BLaER1 (cell line): ENCODE data around the gene DGKB.
A peak's percentile ranks its signal among the peaks of the same experiment; 100 is the strongest.

ENCODE experiments used
- H3K27ac ChIP-seq: shearing (Covaris generic); formaldehyde crosslinking; 2 replicates; pipeline ENCODE4 v1.8.1; 2022
- H3K27me3 ChIP-seq: shearing (Covaris generic); formaldehyde crosslinking; 2 replicates; pipeline ENCODE4 v1.8.1; 2022
- H3K36me3 ChIP-seq: shearing (Covaris generic); formaldehyde crosslinking; 2 replicates; pipeline ENCODE4 v1.8.1; 2022
- H3K4me1 ChIP-seq: shearing (Covaris generic); formaldehyde crosslinking; 2 replicates; pipeline ENCODE4 v1.8.1; 2022
- H3K4me2 ChIP-seq: shearing (Covaris generic); formaldehyde crosslinking; 2 replicates; pipeline ENCODE4 v1.8.1; 2022
- H3K4me3 ChIP-seq: shearing (Covaris generic); formaldehyde crosslinking; 2 replicates; pipeline ENCODE4 v1.8.1; 2022
- H3K9ac ChIP-seq: shearing (Covaris generic); formaldehyde crosslinking; 2 replicates; pipeline ENCODE4 v1.8.1; 2022
- H3K9me3 ChIP-seq: shearing (Covaris generic); formaldehyde crosslinking; 2 replicates; pipeline ENCODE4 v1.8.1; 2022
- H4K20me1 ChIP-seq: shearing (Covaris generic); formaldehyde crosslinking; 2 replicates; pipeline ENCODE4 v1.8.1; 2022
- Cebpa-rat ChIP-seq: shearing (Covaris generic); IDR thresholded peaks from 2 replicates; pipeline ENCODE4 v1.8.1; 2022

DGKB gene

GRCh38 chr7:14233076-14233867 is 669.3 kb downstream of the DGKB start:
- no peaks in the 10 kb centered on the region for H3K9me3 ChIP-seq
- H3K36me3 ChIP-seq, result no peaks in the 10 kb centered on the region
- H3K4me1 ChIP-seq, result peaks cover 7% of the 10 kb centered on the region
- no peaks in the 10 kb centered on the region for H3K27me3 ChIP-seq
- H3K4me2 ChIP-seq, result peak overlapping the region; percentile 31; the same call in 1 of the 2 replicates
- TF ChIP-seq Cebpa-rat, result no peak
- H3K4me3 ChIP-seq, result no peak overlapping the region
- H3K27ac ChIP-seq, result no peak overlapping the region
- no peak overlapping the region for H3K9ac ChIP-seq
- no peaks in the 10 kb centered on the region for H4K20me1 ChIP-seq

DNA sequence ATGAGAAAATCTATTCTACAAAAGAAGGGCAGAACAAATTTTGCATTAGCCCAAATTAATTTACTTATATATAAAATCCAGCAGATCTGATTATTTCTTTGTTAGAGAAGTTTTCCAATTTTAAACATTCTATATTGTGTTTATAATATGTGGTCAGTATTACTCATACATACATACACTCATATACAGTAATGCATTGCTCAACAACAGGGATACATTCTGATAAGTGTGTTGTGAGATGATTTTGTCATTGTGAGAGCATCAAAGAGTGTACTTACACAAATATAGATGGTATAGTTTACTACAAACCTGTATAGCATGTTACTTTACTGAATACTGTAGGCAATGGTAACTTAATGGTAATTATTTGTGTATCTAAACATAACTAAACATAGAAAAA is 673.5 kb downstream of the DGKB start:
- peaks cover 7% of the 10 kb centered on the region for H3K4me1 ChIP-seq
- H4K20me1 ChIP-seq, result no peaks in the 10 kb centered on the region
- no peaks in the 10 kb centered on the region for H3K9me3 ChIP-seq
- H3K27ac ChIP-seq, result no peak overlapping the region
- no peak overlapping the region for H3K4me2 ChIP-seq
- no peaks in the 10 kb centered on the region for H3K27me3 ChIP-seq
- H3K9ac ChIP-seq, result no peak overlapping the region
- TF ChIP-seq Cebpa-rat, result no peak
- no peak overlapping the region for H3K4me3 ChIP-seq
- no peaks in the 10 kb centered on the region for H3K36me3 ChIP-seq

GRCh38 chr7:14228341-14228740 is 674.2 kb downstream of the DGKB start:
- Histone ChIP-seq H3K27me3 (no peaks in the 10 kb centered on the region), H3K36me3 (no peaks in the 10 kb centered on the region), H3K4me1 (no peaks in the 10 kb centered on the region; the same call in 1 of the 2 replicates), H3K27ac (no peak overlapping the region), H3K4me3 (no peak overlapping the region), H3K9ac (no peak overlapping the region), H4K20me1 (no peaks in the 10 kb centered on the region), H3K4me2 (no peak overlapping the region), H3K9me3 (no peaks in the 10 kb centered on the region)
- no peak for TF ChIP-seq Cebpa-rat

DNA sequence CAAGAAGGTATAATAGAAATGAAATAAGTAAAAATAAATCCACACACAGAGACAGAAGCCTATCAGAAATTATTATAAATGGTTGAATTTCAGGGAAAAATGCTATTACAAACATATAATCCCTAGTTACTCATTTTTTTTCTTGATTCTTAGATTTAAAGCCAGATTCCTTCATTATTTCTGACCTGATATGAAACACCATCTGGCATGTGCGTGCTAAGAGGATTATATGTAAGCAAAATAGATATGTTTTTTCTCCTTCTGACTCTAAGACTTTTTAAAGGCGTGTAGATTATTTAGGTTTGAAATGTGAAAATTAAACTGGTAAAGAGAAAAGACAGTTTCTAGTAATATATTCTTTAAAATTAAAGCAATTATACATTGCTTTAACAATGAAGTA is 676.4 kb downstream of the DGKB start:
- Histone ChIP-seq H3K27me3 (no peaks in the 10 kb centered on the region), H3K4me1 (no peaks in the 10 kb centered on the region), H3K4me3 (no peak overlapping the region), H3K9ac (no peak overlapping the region), H3K27ac (no peak overlapping the region), H4K20me1 (no peaks in the 10 kb centered on the region), H3K36me3 (no peaks in the 10 kb centered on the region), H3K9me3 (no peaks in the 10 kb centered on the region), H3K4me2 (no peak overlapping the region)
- no peak for TF ChIP-seq Cebpa-rat

DNA sequence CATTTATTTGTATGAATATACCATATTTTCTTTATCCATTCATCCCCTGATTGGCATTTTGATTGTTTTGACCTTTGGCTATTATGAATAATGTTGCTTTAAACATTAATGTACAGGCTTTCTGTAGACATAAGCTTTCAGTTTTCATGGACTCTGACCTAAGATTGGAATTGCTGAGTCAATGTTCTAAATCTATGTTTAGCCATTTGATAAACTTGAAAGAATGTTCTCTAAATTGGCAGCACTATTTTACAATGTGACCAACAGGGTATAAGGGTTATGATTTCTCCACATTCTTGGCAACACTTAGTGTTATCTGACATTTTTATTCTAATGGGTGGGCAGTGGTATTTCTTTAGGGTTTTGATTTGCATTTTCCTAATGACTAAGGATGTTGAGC is 683.4 kb downstream of the DGKB start:
- Histone ChIP-seq H3K9ac (no peak overlapping the region), H4K20me1 (no peaks in the 10 kb centered on the region), H3K4me1 (no peaks in the 10 kb centered on the region), H3K36me3 (no peaks in the 10 kb centered on the region), H3K4me2 (no peak overlapping the region), H3K9me3 (no peaks in the 10 kb centered on the region), H3K27me3 (no peaks in the 10 kb centered on the region), H3K4me3 (no peak overlapping the region), H3K27ac (no peak overlapping the region)
- no peak for TF ChIP-seq Cebpa-rat

GRCh38 chr7:14218338-14218737 is 684.2 kb downstream of the DGKB start:
- H4K20me1 ChIP-seq, result no peaks in the 10 kb centered on the region

DNA sequence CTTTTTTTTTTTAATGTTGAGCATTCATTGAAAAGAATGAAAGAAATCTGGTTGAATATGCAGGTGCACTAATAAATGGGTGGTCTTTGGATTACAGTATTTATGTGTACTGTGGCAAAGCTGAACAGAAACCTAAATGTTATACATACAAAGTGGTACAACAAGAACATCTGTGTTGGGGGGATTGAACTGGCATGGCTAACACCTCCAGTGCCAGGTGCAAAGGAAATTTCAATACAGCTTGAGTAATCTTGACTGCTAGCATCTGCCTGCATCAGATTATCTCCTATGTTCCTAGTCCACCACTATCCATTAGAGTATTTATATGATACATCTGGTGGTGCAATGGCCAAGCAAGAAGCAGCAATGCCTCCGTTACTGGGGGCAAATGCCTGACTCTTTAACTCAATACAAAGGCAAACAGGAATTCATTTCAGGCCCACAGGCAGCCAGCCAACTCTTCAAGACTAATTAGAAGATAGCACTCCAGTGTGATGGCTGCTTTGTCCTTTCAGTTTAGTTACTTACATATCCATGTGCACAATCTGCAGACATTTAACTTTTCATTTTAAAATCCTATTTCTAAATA is 692.6 kb downstream of the DGKB start:
- Histone ChIP-seq H3K27ac (no peak overlapping the region), H3K36me3 (no peaks in the 10 kb centered on the region), H3K9me3 (no peaks in the 10 kb centered on the region), H3K4me1 (no peaks in the 10 kb centered on the region), H4K20me1 (no peaks in the 10 kb centered on the region), H3K27me3 (no peaks in the 10 kb centered on the region), H3K9ac (no peak overlapping the region), H3K4me2 (no peak overlapping the region), H3K4me3 (no peak overlapping the region)
- TF ChIP-seq Cebpa-rat, result no peak

More at GRCh38 chr7:14218338-14218737, 684.2 kb downstream of the DGKB start:
- H3K9me3 ChIP-seq, result no peaks in the 10 kb centered on the region
- no peaks in the 10 kb centered on the region for H3K36me3 ChIP-seq
- no peak for TF ChIP-seq Cebpa-rat
- no peak overlapping the region for H3K27ac ChIP-seq
- no peak overlapping the region for H3K4me3 ChIP-seq
- no peaks in the 10 kb centered on the region for H3K27me3 ChIP-seq
- no peaks in the 10 kb centered on the region for H3K4me1 ChIP-seq
- no peak overlapping the region for H3K9ac ChIP-seq
- no peak overlapping the region for H3K4me2 ChIP-seq

DNA sequence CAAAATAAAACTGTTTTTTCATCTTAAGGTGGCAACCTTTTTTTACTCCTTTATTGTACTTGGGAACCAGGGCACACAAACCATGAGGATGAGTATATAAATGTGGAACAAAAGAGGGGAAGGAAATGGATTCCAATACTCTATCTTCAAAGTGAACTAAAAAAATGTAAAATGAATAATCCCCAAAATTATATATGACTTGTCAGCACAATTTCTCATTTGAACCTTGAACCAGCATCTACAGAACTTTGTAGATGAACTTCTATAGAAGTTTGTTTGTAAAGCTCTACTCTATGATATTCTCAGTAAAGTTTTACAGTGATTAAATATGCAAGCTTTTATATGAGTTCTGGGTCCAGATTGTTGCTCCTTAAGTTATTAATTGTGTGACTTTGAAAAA is 694.8 kb downstream of the DGKB start:
- H3K4me1 ChIP-seq, result no peaks in the 10 kb centered on the region
- H3K4me2 ChIP-seq, result no peak overlapping the region
- no peak overlapping the region for H3K4me3 ChIP-seq
- no peak overlapping the region for H3K9ac ChIP-seq
- no peak overlapping the region for H3K27ac ChIP-seq
- TF ChIP-seq Cebpa-rat, result no peak
- H3K27me3 ChIP-seq, result no peaks in the 10 kb centered on the region
- no peaks in the 10 kb centered on the region for H3K36me3 ChIP-seq
- no peaks in the 10 kb centered on the region for H4K20me1 ChIP-seq
- H3K9me3 ChIP-seq, result no peaks in the 10 kb centered on the region

- no peak overlapping the region for H3K9ac ChIP-seq
Measured at GRCh38 chr7:14207138-14207537, 695.4 kb downstream of the DGKB start.

DNA sequence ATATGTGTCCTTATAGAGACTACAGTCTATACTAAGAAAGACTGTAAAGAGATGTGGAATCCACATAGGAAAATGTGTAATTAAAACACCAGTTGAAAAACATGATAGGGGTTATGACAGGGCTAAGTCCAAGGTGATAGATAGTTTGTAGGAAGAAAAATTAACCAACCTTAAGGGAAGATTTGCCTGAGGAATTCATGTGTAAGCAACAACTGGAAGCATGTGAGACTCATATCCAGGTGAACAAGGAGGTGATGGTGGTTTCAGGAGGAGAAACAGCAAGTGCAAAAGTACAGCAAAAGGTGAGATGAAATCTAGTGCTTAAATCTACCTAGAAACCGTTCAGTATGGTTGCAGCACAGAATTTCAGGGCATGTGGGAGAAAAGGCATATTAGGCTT is 696.4 kb downstream of the DGKB start:
- H3K9ac ChIP-seq, result no peak overlapping the region
- TF ChIP-seq Cebpa-rat, result no peak
- H3K4me2 ChIP-seq, result no peak overlapping the region
- H3K4me3 ChIP-seq, result no peak overlapping the region
- no peaks in the 10 kb centered on the region for H3K4me1 ChIP-seq
- H4K20me1 ChIP-seq, result no peaks in the 10 kb centered on the region
- H3K36me3 ChIP-seq, result no peaks in the 10 kb centered on the region
- no peaks in the 10 kb centered on the region for H3K27me3 ChIP-seq
- H3K27ac ChIP-seq, result no peak overlapping the region
- no peaks in the 10 kb centered on the region for H3K9me3 ChIP-seq

More at GRCh38 chr7:14207138-14207537, 695.4 kb downstream of the DGKB start:
- Histone ChIP-seq H3K36me3 (no peaks in the 10 kb centered on the region), H3K9me3 (no peaks in the 10 kb centered on the region), H3K4me2 (no peak overlapping the region), H4K20me1 (no peaks in the 10 kb centered on the region), H3K4me3 (no peak overlapping the region), H3K27me3 (no peaks in the 10 kb centered on the region), H3K27ac (no peak overlapping the region), H3K4me1 (no peaks in the 10 kb centered on the region)
- TF ChIP-seq Cebpa-rat, result no peak
